Ishikawa (cell line): ENCODE results near the gene CHPT1.
A peak's percentile ranks its signal among the peaks of the same experiment; 100 is the strongest.

Experiments used
- CEBPB ChIP-seq: IDR thresholded peaks from 2 replicates; pipeline ENCODE4 v1.6.1; 2012
- CREB1 ChIP-seq: IDR thresholded peaks from 2 replicates; pipeline ENCODE4 v1.6.1; 2012; ENCODE audit warnings: low read depth
- EGR1 ChIP-seq: IDR thresholded peaks from 2 replicates; pipeline ENCODE4 v1.6.1; 2012
- EP300 ChIP-seq: IDR thresholded peaks from 2 replicates; pipeline ENCODE4 v1.6.1; 2012; ENCODE audit warnings: borderline replicate concordance
- FOXM1 ChIP-seq: IDR thresholded peaks from 2 replicates; pipeline ENCODE4 v1.6.1; 2012; ENCODE audit warnings: low read depth, borderline replicate concordance
- NFIC ChIP-seq: IDR thresholded peaks from 2 replicates; pipeline ENCODE4 v1.6.1; 2012
- RAD21 ChIP-seq: IDR thresholded peaks from 2 replicates; pipeline ENCODE4 v1.6.1; 2012; ENCODE audit warnings: low read depth
- TAF1 ChIP-seq: IDR thresholded peaks from 2 replicates; pipeline ENCODE4 v1.6.1; 2012; ENCODE audit warnings: low read depth, mild to moderate bottlenecking
- TCF12 ChIP-seq: IDR thresholded peaks from 2 replicates; pipeline ENCODE4 v1.6.1; 2012; ENCODE audit warnings: low read depth
- TEAD4 ChIP-seq: IDR thresholded peaks from 2 replicates; pipeline ENCODE4 v1.6.1; 2012
- USF1 ChIP-seq: IDR thresholded peaks from 2 replicates; pipeline ENCODE4 v1.6.1; 2012
- YY1 ChIP-seq: IDR thresholded peaks from 2 replicates; pipeline ENCODE4 v1.6.1; 2012; ENCODE audit warnings: low read depth
- ZBTB7A ChIP-seq: IDR thresholded peaks from 2 replicates; pipeline ENCODE4 v1.6.1; 2012; ENCODE audit warnings: low read depth
- TF ChIP-seq, protein P1 (sequence below): IDR thresholded peaks from 2 replicates; pipeline ENCODE4 v1.6.1; 2012
- TF ChIP-seq, protein P2 (sequence below): IDR thresholded peaks from 2 replicates; pipeline ENCODE4 v1.6.1; 2012; ENCODE audit warnings: low read depth, mild to moderate bottlenecking

Gene CHPT1

DNA sequence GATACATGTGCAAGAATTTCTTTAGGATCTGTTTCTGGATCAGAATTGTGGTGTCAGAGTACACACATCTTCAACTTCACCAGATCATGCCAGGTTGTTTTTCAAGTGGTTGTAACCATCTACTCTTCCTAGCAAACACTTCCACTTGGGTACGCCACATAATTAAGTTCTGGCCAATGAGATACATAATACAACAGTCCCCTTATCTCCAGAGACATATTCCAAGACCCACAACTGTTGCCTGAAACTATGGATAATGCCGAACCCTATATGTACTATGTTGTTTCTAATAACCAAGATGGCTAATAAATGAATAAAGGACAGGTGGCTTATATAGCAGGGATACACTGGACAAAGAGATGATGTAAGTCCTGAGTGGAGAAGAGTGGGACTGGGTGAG, 2.5 kb upstream of the CHPT1 start:
- TF ChIP-seq, protein P1, sequence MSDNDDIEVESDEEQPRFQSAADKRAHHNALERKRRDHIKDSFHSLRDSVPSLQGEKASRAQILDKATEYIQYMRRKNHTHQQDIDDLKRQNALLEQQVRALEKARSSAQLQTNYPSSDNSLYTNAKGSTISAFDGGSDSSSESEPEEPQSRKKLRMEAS: no peak
- TF ChIP-seq CREB1: no peak
- TF ChIP-seq TEAD4: no peak
- no peak for TF ChIP-seq YY1
- no peak for TF ChIP-seq TAF1
- no peak for TF ChIP-seq RAD21
- no peak for TF ChIP-seq EP300
- TF ChIP-seq NFIC: no peak
- no peak for TF ChIP-seq USF1
- TF ChIP-seq CEBPB: no peak
- TF ChIP-seq EGR1: no peak
- no peak for TF ChIP-seq FOXM1
- TF ChIP-seq ZBTB7A: no peak
- no peak for TF ChIP-seq TCF12

- TF ChIP-seq, protein P1: no peak
- TF ChIP-seq TEAD4 (no peak), TCF12 (no peak), RAD21 (no peak), USF1 (no peak), CREB1 (no peak), FOXM1 (no peak), CEBPB (no peak), ZBTB7A (no peak), EP300 (no peak), YY1 (no peak), NFIC (no peak), TAF1 (no peak), EGR1 (no peak)
- TF ChIP-seq, protein P2, sequence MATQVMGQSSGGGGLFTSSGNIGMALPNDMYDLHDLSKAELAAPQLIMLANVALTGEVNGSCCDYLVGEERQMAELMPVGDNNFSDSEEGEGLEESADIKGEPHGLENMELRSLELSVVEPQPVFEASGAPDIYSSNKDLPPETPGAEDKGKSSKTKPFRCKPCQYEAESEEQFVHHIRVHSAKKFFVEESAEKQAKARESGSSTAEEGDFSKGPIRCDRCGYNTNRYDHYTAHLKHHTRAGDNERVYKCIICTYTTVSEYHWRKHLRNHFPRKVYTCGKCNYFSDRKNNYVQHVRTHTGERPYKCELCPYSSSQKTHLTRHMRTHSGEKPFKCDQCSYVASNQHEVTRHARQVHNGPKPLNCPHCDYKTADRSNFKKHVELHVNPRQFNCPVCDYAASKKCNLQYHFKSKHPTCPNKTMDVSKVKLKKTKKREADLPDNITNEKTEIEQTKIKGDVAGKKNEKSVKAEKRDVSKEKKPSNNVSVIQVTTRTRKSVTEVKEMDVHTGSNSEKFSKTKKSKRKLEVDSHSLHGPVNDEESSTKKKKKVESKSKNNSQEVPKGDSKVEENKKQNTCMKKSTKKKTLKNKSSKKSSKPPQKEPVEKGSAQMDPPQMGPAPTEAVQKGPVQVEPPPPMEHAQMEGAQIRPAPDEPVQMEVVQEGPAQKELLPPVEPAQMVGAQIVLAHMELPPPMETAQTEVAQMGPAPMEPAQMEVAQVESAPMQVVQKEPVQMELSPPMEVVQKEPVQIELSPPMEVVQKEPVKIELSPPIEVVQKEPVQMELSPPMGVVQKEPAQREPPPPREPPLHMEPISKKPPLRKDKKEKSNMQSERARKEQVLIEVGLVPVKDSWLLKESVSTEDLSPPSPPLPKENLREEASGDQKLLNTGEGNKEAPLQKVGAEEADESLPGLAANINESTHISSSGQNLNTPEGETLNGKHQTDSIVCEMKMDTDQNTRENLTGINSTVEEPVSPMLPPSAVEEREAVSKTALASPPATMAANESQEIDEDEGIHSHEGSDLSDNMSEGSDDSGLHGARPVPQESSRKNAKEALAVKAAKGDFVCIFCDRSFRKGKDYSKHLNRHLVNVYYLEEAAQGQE: no peak
Observed at GRCh38 chr12:101695706-101696105, 1.7 kb upstream of the CHPT1 start.

DNA sequence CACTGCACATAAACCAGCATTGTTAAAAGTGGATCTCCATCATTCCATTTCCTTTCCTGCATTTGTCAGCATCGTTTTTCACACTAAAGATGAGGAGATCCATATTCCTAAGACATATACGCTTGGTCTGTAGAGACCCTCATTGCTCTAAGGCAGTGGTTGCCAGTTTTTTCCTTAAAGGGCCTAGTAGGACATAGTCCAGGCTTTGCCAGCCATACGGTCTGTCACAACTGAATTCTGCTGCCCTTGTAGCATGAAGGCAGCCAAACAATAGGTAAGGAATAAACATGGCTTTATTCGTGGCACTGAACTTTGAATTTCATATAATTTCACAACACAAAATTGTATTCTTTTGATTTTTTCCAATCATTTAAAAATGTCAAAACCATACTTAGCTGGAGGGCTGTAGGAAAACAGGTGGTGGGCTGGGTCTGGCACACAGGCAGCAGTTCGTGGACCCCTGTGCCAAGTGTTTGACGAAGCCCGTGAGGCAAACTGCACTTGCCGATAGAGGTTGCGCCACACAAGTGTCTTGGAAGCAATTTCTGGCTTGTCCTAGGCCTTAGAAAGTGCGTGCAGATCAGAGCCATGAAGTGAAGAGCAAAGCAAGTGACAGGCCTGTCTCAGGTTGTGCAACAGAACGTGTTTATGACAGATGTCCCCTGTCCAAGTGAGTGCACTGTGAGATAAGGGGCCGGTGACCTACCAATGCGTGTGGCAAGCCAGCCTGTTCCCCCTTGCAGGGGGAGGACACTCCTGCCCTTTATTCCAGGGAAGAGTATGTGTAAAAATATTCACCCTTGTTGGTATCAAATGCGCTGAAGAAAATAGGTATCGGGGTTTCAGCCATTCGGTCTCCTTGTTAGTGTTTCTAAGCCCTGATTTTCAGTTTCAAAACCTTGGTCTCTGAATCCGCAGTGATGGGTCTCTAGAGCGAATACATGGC, 916 bp upstream of the CHPT1 start:
- TF ChIP-seq ZBTB7A (no peak), TCF12 (no peak), RAD21 (no peak), CREB1 (no peak), EP300 (no peak), TAF1 (no peak), CEBPB (no peak), NFIC (no peak), TEAD4 (no peak)
- TF ChIP-seq, protein P2: no peak

GRCh38 chr12:101697930-101698799, 725 bp downstream of the CHPT1 start:
- TF ChIP-seq TAF1: no peak
- TF ChIP-seq CEBPB: 0 out of 2 replicates have a peak, but pooled peaks have one; percentile 2

- TF ChIP-seq, protein P2: no peak
- TF ChIP-seq TEAD4 (no peak), CEBPB (no peak), RAD21 (no peak), NFIC (no peak), CREB1 (no peak), EP300 (no peak), YY1 (no peak), USF1 (no peak), TAF1 (no peak), EGR1 (no peak), ZBTB7A (no peak), TCF12 (no peak)
- TF ChIP-seq, protein P1: no peak
Observed at GRCh38 chr12:101698800-101699347, 1.4 kb downstream of the CHPT1 start.
